H9 (cell line): ENCODE results near the gene ASCL1. TPM values are rescaled to one million over a fixed set of nuclear protein-coding genes. Genes with fewer than 3 reads are reported as not detected.

Experiments used
- DNase-seq: peaks from one replicate; pipeline ENCODE4 v3.0.0-alpha.2; 2017
- H2AFZ ChIP-seq: one replicate; pipeline ENCODE4 v1.6.1; 2013; ENCODE audit warnings: mild to moderate bottlenecking, low read length, control low read depth, moderate library complexity
- H2AK5ac ChIP-seq: 2 replicates; pipeline ENCODE4 v1.6.1; 2013; ENCODE audit warnings: low read length, control low read depth, mixed read lengths; ENCODE audit not compliant: insufficient read length
- H2BK120ac ChIP-seq: one replicate; pipeline ENCODE4 v1.6.1; 2013; ENCODE audit warnings: low read depth, mild to moderate bottlenecking, low read length, control low read depth, inconsistent platforms; ENCODE audit not compliant: poor library complexity, severe bottlenecking
- H2BK12ac ChIP-seq: 2 replicates; pipeline ENCODE4 v1.6.1; 2013; ENCODE audit warnings: low read length, control low read depth, mixed read lengths, low read depth; ENCODE audit not compliant: insufficient read length
- H2BK15ac ChIP-seq: 2 replicates; pipeline ENCODE4 v1.6.1; 2013; ENCODE audit warnings: low read depth, low read length, control low read depth
- H2BK20ac ChIP-seq: one replicate; pipeline ENCODE4 v1.6.1; 2013; ENCODE audit warnings: low read depth, mild to moderate bottlenecking, low read length, control low read depth, inconsistent platforms; ENCODE audit not compliant: poor library complexity, severe bottlenecking
- H2BK5ac ChIP-seq: 2 replicates; pipeline ENCODE4 v1.6.1; 2013; ENCODE audit warnings: low read length, control low read depth, mixed read lengths; ENCODE audit not compliant: insufficient read length
- H3K14ac ChIP-seq: 2 replicates; pipeline ENCODE4 v1.6.1; 2013; ENCODE audit warnings: low read length, control low read depth; ENCODE audit not compliant: insufficient read depth
- H3K18ac ChIP-seq: 2 replicates; pipeline ENCODE4 v1.6.1; 2013; ENCODE audit warnings: low read depth, mild to moderate bottlenecking, mixed read lengths, low read length, control low read depth; ENCODE audit not compliant: insufficient read length
- H3K23ac ChIP-seq: 2 replicates; pipeline ENCODE4 v1.6.1; 2013; ENCODE audit warnings: low read length, control low read depth, mixed read lengths, low read depth; ENCODE audit not compliant: insufficient read length
- H3K23me2 ChIP-seq: 2 replicates; pipeline ENCODE4 v1.6.1; 2013; ENCODE audit warnings: low read depth, mild to moderate bottlenecking, mixed read lengths, low read length, control low read depth; ENCODE audit not compliant: insufficient read length, poor library complexity, severe bottlenecking
- H3K27ac ChIP-seq: 2 replicates; pipeline ENCODE4 v1.5.1; 2013; ENCODE audit warnings: low read length, control low read depth, mixed read lengths, low read depth; ENCODE audit not compliant: insufficient read length
- H3K27me3 ChIP-seq: 2 replicates; pipeline ENCODE4 v1.6.1; 2013; ENCODE audit warnings: low read length, control low read depth, inconsistent platforms; ENCODE audit not compliant: insufficient read depth
- H3K4ac ChIP-seq: 2 replicates; pipeline ENCODE4 v1.6.1; 2013; ENCODE audit warnings: low read depth, mild to moderate bottlenecking, control low read depth, inconsistent platforms, low read length, moderate library complexity
- H3K4me1 ChIP-seq: 2 replicates; pipeline ENCODE4 v1.6.1; 2013; ENCODE audit warnings: low read length, control low read depth, inconsistent platforms; ENCODE audit not compliant: insufficient read depth
- H3K4me2 ChIP-seq: 2 replicates; pipeline ENCODE4 v1.6.1; 2013; ENCODE audit warnings: low read length, control low read depth, mixed read lengths; ENCODE audit not compliant: insufficient read length, insufficient read depth
- H3K56ac ChIP-seq: 2 replicates; pipeline ENCODE4 v1.6.1; 2013; ENCODE audit warnings: low read depth, mild to moderate bottlenecking, mixed read lengths, low read length, control low read depth; ENCODE audit not compliant: insufficient read length
- H3K79me1 ChIP-seq: 2 replicates; pipeline ENCODE4 v1.6.1; 2013; ENCODE audit warnings: low read depth, mild to moderate bottlenecking, moderate library complexity, low read length, control low read depth, inconsistent platforms; ENCODE audit not compliant: insufficient read depth, poor library complexity, severe bottlenecking
- H3K79me2 ChIP-seq: 2 replicates; pipeline ENCODE4 v1.6.1; 2013; ENCODE audit warnings: low read length, control low read depth, inconsistent platforms; ENCODE audit not compliant: insufficient read depth
- H3K9ac ChIP-seq: 2 replicates; pipeline ENCODE4 v1.6.1; 2013; ENCODE audit warnings: low read length, control low read depth, mixed read lengths; ENCODE audit not compliant: insufficient read length; ENCODE audit errors: extremely low read depth
- H3K9me3 ChIP-seq: one replicate; pipeline ENCODE4 v1.6.1; 2013; ENCODE audit warnings: low read depth, low read length, inconsistent platforms; ENCODE audit not compliant: control insufficient read depth
- H3T11ph ChIP-seq: one replicate; pipeline ENCODE4 v1.6.1; 2013; ENCODE audit warnings: mild to moderate bottlenecking, low read length, control low read depth, inconsistent platforms
- H4K20me1 ChIP-seq: one replicate; pipeline ENCODE4 v1.6.1; 2013; ENCODE audit not compliant: control insufficient read depth, insufficient read length, insufficient read depth
- H4K5ac ChIP-seq: 2 replicates; pipeline ENCODE4 v1.6.1; 2013; ENCODE audit warnings: low read depth, mild to moderate bottlenecking, mixed read lengths, low read length, control low read depth; ENCODE audit not compliant: insufficient read length
- H4K8ac ChIP-seq: replicated peaks from 2 replicates; pipeline ENCODE4 v1.6.1; 2013; ENCODE audit warnings: low read length, control low read depth, mixed read lengths, low read depth; ENCODE audit not compliant: insufficient read length
- H4K91ac ChIP-seq: 2 replicates; pipeline ENCODE4 v1.6.1; 2013; ENCODE audit warnings: low read depth, mild to moderate bottlenecking, moderate library complexity, mixed read lengths, low read length, control low read depth; ENCODE audit not compliant: insufficient read length
- H3K27ac Mint-ChIP-seq, 3 experiments: 2 replicates in 2 of 3; 3 replicates in 1 of 3; pipeline ENCODE4 v1.8.0; 2020 to 2021; ENCODE audit warnings: mixed read lengths in 3 of 3, mild to moderate bottlenecking in 1 of 3, moderate library complexity in 1 of 3
- H3K27me3 Mint-ChIP-seq: 2 replicates; pipeline ENCODE4 v1.8.0; 2021; ENCODE audit warnings: low read depth, mild to moderate bottlenecking, moderate library complexity, mixed read lengths
- H3K36me3 Mint-ChIP-seq, 3 experiments: 2 replicates in 2 of 3; 3 replicates in 1 of 3; pipeline ENCODE4 v1.8.0; 2020 to 2021; ENCODE audit warnings: low read depth in 3 of 3, mixed read lengths in 3 of 3; ENCODE audit not compliant: insufficient read depth in 1 of 3
- H3K4me1 Mint-ChIP-seq, 2 experiments: 2 replicates each; pipeline ENCODE4 v1.8.0; 2020; ENCODE audit warnings: mixed read lengths in 2 of 2
- H3K4me3 Mint-ChIP-seq, 2 experiments: 2 replicates in 1 of 2; 3 replicates in 1 of 2; pipeline ENCODE4 v1.8.0; 2020 to 2021; ENCODE audit warnings: mild to moderate bottlenecking in 2 of 2, mixed read lengths in 2 of 2, moderate library complexity in 1 of 2
- H3K9me3 Mint-ChIP-seq, 2 experiments: 2 replicates in 1 of 2; 3 replicates in 1 of 2; pipeline ENCODE4 v1.8.0; 2020; ENCODE audit warnings: mild to moderate bottlenecking in 2 of 2, mixed read lengths in 2 of 2, moderate library complexity in 1 of 2
- CTCF ChIP-seq: fragments of 200-600 bp; sonication (generic); conservative IDR thresholded peaks from 3 replicates; pipeline ENCODE4 v1.8.0; 2021; ENCODE audit warnings: antibody characterized with exemption, mild to moderate bottlenecking
- WGBS: extraction: QIAGEN DNeasy Blood & Tissue Kit; methylation state at CpG from one replicate; pipeline ENCODE4 v1.1.7; 2013; ENCODE audit warnings: missing lambda C conversion rate, low lambda C conversion rate, mixed read lengths; ENCODE audit not compliant: insufficient read length; ENCODE audit errors: extremely low coverage; 5-methylcytosine and 5-hydroxymethylcytosine counted together
- total RNA-seq: library from RNA; stranded (reverse); gene quantifications from 2 replicates; pipeline ENCODE4 v1.2.1, GENCODE V29; 2021

The ASCL1 gene
- total RNA-seq, 1 experiment from 2014 or later: not detected

- no peak within 1 kb of the TSS for H2AFZ ChIP-seq
Observed at GRCh38 chr12:102917026-102917787, 40.3 kb upstream of the ASCL1 start, which contains the start of gene PAH. TSS of gene PAH (minus strand) at chr12:102917244. CDS start at chr12:102917130, 114 bp downstream.

More at GRCh38 chr12:102917026-102917787, 40.3 kb upstream of the ASCL1 start, which contains the start of gene PAH:
- H3K36me3 Mint-ChIP-seq: no peaks in the 10 kb centered on the region
- H3K9me3 ChIP-seq: no peaks in the 10 kb centered on the region
- no peak within 1 kb of the TSS for H2AK5ac ChIP-seq
- DNase-seq: peak; percentile 97
- no peak within 1 kb of the TSS for H3K14ac ChIP-seq
- peak within 1 kb of the TSS; percentile 36 for H3K18ac ChIP-seq
- no peaks in the 10 kb centered on the region for H3K79me1 ChIP-seq
- peaks cover 25 to 27% of the 10 kb centered on the region in 2 experiments for H3K4me1 Mint-ChIP-seq
- H3K9ac ChIP-seq: no peak within 1 kb of the TSS
- H3T11ph ChIP-seq: no peak within 1 kb of the TSS
- H3K4me2 ChIP-seq: peak within 1 kb of the TSS; percentile 41
- no peak within 1 kb of the TSS for H2BK12ac ChIP-seq
- peaks cover 10% of the 10 kb centered on the region for H3K27me3 Mint-ChIP-seq
- H2BK120ac ChIP-seq: no peak within 1 kb of the TSS
- no peak within 1 kb of the TSS for H3K56ac ChIP-seq
- H2BK15ac ChIP-seq: no peak within 1 kb of the TSS
- no peak within 1 kb of the TSS for H2BK20ac ChIP-seq
- H2BK5ac ChIP-seq: no peak within 1 kb of the TSS
- H3K27ac Mint-ChIP-seq: peak within 1 kb of the TSS; percentile 35 to 92 (median 87); a peak in 6 of 7 replicates
- peak within 1 kb of the TSS; percentile 61 to 75 for H3K4me3 Mint-ChIP-seq
- H3K4me1 ChIP-seq: no peaks in the 10 kb centered on the region; the same call in 1 of the 2 replicates
- no peak within 1 kb of the TSS for H4K5ac ChIP-seq
- no peak within 1 kb of the TSS for H4K8ac ChIP-seq
- H3K9me3 Mint-ChIP-seq: no peaks in the 10 kb centered on the region
- H4K91ac ChIP-seq: no peak within 1 kb of the TSS
- H4K20me1 ChIP-seq: no peaks in the 10 kb centered on the region
- H3K27me3 ChIP-seq: no peaks in the 10 kb centered on the region
- no peaks in the 10 kb centered on the region for H3K79me2 ChIP-seq
- no peak within 1 kb of the TSS for H3K4ac ChIP-seq
- no CpG with 5 or more reads among the region's 30 CpGs for WGBS
- no peak within 1 kb of the TSS for H3K23ac ChIP-seq
- H3K27ac ChIP-seq: no peak within 1 kb of the TSS
- TF ChIP-seq CTCF: peak; percentile 39; the same call in 2 of the 3 replicates
- H3K23me2 ChIP-seq: no peaks in the 10 kb centered on the region
